Measurements from ENCODE around the gene ACAA2.
"Not testable (repeated sequence)": the region's sequence is repeated elsewhere in the genome, so short reads cannot be mapped to it uniquely, and the experiment has no call there.

ACAA2 gene

DNA sequence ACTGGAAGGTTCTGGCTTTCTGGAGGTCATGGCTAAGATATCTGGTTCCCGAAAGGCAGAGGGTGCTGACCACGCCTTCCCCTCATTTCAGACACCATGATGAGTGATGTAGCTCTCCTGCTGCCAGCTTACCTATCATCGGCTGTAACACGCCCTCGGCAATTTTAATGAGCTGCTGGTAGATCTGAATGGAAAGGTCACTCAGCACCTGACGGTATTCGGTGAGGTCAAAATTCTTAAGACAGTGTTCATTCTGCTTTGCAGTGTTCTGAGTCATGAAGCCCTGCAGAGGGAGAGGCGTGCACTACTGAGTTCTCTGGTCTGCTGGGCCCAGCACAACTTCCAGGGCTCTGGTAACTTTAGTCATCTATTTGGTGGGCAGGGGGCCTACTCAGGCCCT lies 25.7 kb upstream of the ACAA2 start:
- no peak for DNase-seq (ENCODE audit: extremely low read depth, low read depth)

GRCh38 chr18:49838381-49838780 lies 25.0 kb upstream of the ACAA2 start:
- no peak overlapping the region for H3K4me3 ChIP-seq (replicated peaks; ENCODE audit: low read depth, low read length)
- no peak for DNase-seq (ENCODE audit: extremely low read depth, low read depth)
- TF ChIP-seq, protein P1, sequence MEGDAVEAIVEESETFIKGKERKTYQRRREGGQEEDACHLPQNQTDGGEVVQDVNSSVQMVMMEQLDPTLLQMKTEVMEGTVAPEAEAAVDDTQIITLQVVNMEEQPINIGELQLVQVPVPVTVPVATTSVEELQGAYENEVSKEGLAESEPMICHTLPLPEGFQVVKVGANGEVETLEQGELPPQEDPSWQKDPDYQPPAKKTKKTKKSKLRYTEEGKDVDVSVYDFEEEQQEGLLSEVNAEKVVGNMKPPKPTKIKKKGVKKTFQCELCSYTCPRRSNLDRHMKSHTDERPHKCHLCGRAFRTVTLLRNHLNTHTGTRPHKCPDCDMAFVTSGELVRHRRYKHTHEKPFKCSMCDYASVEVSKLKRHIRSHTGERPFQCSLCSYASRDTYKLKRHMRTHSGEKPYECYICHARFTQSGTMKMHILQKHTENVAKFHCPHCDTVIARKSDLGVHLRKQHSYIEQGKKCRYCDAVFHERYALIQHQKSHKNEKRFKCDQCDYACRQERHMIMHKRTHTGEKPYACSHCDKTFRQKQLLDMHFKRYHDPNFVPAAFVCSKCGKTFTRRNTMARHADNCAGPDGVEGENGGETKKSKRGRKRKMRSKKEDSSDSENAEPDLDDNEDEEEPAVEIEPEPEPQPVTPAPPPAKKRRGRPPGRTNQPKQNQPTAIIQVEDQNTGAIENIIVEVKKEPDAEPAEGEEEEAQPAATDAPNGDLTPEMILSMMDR (IDR thresholded peaks at IDR 0.05; ENCODE audit: low read depth, low read length, missing control alignments): no peak

More for the DNA sequence above, 25.7 kb upstream of the ACAA2 start:
- TF ChIP-seq, protein P1 (IDR thresholded peaks at IDR 0.05; ENCODE audit: low read depth, low read length, missing control alignments): no peak
- no peak overlapping the region for H3K4me3 ChIP-seq (replicated peaks; ENCODE audit: low read depth, low read length)

GRCh38 chr18:49837889-49838288 lies 24.6 kb upstream of the ACAA2 start:
- DNase-seq (ENCODE audit: extremely low read depth, low read depth): no peak
- H3K4me3 ChIP-seq (replicated peaks; ENCODE audit: low read depth, low read length): no peak overlapping the region
- TF ChIP-seq, protein P1 (IDR thresholded peaks at IDR 0.05; ENCODE audit: low read depth, low read length, missing control alignments): no peak

DNA sequence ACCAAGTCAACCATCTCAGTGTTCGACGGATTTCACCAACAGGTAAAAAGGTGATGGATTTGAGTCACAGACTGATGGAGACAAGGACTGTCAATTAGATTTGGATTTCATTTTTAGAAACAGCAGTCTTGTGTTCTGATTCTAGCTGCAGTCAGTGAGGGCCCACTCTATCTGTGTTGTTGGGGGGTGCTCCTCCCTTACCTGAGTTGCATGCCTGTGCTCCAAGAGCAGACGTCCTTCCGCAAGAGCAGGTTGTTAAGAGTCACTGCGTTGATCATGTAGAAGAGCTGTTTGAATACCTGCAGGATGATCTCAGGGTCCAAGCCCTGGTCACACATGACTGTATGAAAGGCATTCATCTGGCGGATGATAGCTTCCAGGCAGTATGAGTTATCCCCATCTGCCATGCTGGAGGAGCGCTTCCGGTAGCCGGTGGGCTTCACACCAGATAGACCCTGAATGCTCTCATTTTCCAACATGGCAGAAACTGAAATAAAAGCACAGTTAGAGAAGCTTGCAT lies 24.0 kb upstream of the ACAA2 start:
- H3K4me3 ChIP-seq (replicated peaks; ENCODE audit: low read depth, low read length); DNase-seq (ENCODE audit: extremely low read depth, low read depth): not testable (repeated sequence)

- TF ChIP-seq, protein P1 (IDR thresholded peaks at IDR 0.05; ENCODE audit: low read depth, low read length, missing control alignments): no peak
- no peak overlapping the region for H3K4me3 ChIP-seq (replicated peaks; ENCODE audit: low read depth, low read length)
- no peak for DNase-seq (ENCODE audit: extremely low read depth, low read depth)
Observed at GRCh38 chr18:49835405-49835804, 22.1 kb upstream of the ACAA2 start.

DNA sequence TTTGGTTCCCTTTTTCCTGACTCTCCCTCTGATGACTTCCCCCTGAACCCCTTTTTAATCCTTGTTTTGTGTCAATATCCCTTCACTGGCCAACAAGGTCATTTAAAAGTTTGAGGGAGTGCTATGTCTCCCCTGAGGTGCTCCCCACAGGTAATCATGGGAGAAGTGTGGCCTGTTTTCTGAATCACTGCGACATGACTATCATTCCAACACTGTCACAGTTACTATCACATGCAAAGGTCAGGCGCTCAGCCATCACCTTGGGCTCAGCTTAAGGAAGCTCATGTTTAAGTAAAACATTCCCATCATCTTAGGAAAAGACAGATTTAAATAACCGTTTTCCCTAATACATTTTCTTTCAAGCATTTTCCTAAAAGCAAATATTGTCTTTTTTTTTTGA lies 20.9 kb upstream of the ACAA2 start:
- DNase-seq (ENCODE audit: extremely low read depth, low read depth): no peak
- H3K4me3 ChIP-seq (replicated peaks; ENCODE audit: low read depth, low read length): no peak overlapping the region
- TF ChIP-seq, protein P1 (IDR thresholded peaks at IDR 0.05; ENCODE audit: low read depth, low read length, missing control alignments): no peak

- H3K4me3 ChIP-seq (replicated peaks; ENCODE audit: low read depth, low read length): no peak overlapping the region
- TF ChIP-seq, protein P1 (IDR thresholded peaks at IDR 0.05; ENCODE audit: low read depth, low read length, missing control alignments): no peak
- DNase-seq (ENCODE audit: extremely low read depth, low read depth): no peak
Observed at GRCh38 chr18:49833814-49834213, 20.5 kb upstream of the ACAA2 start.

Measured in HFF-Myc (cell line).